ENCODE measurements around the gene FEN1. TPM values are rescaled to one million over a fixed set of nuclear protein-coding genes. Genes with fewer than 3 reads are reported as not detected.

FEN1 gene
- total RNA-seq, 1 donor from 2014 or later, result 23.9 TPM

DNA sequence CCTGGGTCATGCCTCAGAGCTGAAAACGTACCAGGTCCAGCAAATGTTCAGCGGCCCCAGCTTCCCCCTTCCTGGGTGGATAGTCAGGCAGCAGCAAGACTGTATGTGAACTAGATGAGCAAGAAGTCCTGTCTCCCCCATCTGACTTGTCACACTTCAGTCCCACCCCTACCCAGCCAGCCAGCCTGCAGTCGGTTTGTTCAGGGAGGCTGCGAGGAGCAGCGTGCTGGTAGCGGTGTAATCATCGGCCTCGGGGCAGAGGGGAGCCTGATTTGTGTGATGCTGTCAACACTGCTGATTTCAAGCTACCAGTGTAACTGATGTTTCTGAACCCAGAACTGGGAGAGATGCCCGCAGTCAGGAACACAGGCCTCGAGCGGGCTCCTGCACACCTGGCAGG, 9.9 kb upstream of the FEN1 start:
- Mint-ChIP-seq H3K27ac (no peak overlapping the region), H3K4me3 (no peak overlapping the region), H3K27me3 (no peaks in the 10 kb centered on the region), H3K4me1 (peaks cover 19% of the 10 kb centered on the region), H3K9me3 (no peaks in the 10 kb centered on the region), H3K36me3 (ENCODE audit: low read depth) (peaks cover 36% of the 10 kb centered on the region)
- CTCF ChIA-PET, result interaction anchor here (1.5 kb wide), 1 partner anchor 14 kb away, joined by 4 read pairs; no protein-coding TSS in a partner anchor
- ATAC-seq (ENCODE audit: low read depth), result no peak
- TF ChIP-seq, protein P1, sequence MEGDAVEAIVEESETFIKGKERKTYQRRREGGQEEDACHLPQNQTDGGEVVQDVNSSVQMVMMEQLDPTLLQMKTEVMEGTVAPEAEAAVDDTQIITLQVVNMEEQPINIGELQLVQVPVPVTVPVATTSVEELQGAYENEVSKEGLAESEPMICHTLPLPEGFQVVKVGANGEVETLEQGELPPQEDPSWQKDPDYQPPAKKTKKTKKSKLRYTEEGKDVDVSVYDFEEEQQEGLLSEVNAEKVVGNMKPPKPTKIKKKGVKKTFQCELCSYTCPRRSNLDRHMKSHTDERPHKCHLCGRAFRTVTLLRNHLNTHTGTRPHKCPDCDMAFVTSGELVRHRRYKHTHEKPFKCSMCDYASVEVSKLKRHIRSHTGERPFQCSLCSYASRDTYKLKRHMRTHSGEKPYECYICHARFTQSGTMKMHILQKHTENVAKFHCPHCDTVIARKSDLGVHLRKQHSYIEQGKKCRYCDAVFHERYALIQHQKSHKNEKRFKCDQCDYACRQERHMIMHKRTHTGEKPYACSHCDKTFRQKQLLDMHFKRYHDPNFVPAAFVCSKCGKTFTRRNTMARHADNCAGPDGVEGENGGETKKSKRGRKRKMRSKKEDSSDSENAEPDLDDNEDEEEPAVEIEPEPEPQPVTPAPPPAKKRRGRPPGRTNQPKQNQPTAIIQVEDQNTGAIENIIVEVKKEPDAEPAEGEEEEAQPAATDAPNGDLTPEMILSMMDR (IDR thresholded peaks at IDR 0.05), result no peak
- DNase-seq, result no peak
- POLR2A ChIA-PET, result no interaction called here
- intact Hi-C loops (cut with micrococcal nuclease), result no loop called here

DNA sequence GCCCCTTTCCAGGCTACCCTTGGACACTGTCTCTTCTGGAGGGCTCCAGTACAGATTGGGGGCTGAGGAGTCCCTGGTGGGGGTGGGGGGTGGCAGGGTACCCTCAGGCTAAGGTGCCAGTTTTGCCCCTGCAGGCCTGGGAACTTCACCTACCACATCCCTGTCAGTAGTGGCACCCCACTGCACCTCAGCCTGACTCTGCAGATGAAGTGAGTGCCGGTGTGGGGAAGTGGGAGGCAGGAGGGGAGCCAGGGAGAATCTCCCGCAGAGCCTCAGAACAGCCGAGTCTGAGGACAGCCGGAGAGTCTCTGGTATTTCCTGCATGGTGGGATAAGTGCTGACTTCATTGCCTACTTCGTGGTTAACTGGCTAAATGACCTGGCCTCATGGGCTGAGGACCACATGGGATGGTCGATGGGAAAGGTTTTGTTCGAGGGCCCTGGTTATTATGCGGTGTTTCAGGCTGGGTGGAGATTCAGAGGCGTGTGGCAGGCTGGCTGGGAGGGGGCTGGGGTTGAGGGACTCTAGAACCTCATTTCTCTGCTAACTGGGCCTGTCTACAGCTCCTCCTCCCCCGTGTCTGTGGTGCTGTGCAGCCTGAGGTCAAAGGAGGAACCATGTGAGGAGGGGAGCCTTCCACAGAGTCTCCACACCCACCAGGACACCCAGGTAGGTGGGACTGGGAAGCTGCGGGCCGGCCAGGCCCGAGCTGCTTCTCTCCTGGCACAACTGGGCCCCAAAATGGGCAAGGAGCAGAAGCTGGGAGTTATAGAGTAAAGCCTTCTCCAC, 8.8 kb upstream of the FEN1 start:
- peaks cover 15% of the 10 kb centered on the region for H3K4me1 Mint-ChIP-seq
- H3K4me3 Mint-ChIP-seq, result no peak overlapping the region
- no peak overlapping the region for H3K27ac Mint-ChIP-seq
- CTCF ChIA-PET, result no interaction called here
- TF ChIP-seq, protein P1 (IDR thresholded peaks at IDR 0.05), result no peak
- POLR2A ChIA-PET, result no interaction called here
- intact Hi-C loops (cut with micrococcal nuclease), result no loop called here
- DNase-seq, result no peak
- H3K36me3 Mint-ChIP-seq (ENCODE audit: low read depth), result peaks cover 44% of the 10 kb centered on the region
- no peaks in the 10 kb centered on the region for H3K27me3 Mint-ChIP-seq
- H3K9me3 Mint-ChIP-seq, result no peaks in the 10 kb centered on the region
- ATAC-seq (ENCODE audit: low read depth), result no peak

DNA sequence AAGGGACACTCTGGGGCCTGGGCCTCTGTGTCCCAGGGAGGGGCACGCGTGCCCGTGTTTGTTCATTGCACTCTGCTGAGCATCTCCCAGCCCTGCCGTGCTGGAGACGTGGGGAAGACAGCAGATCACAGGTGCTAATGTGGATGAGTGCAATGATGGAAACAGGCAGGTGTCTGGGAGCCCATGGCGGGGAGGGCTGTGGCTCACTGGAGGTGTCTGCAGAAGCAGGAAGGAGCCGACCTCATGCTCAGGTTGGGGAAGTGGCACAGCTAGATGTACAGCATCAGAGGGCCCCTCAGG, 8.3 kb upstream of the FEN1 start:
- CTCF ChIA-PET, result no interaction called here

DNA sequence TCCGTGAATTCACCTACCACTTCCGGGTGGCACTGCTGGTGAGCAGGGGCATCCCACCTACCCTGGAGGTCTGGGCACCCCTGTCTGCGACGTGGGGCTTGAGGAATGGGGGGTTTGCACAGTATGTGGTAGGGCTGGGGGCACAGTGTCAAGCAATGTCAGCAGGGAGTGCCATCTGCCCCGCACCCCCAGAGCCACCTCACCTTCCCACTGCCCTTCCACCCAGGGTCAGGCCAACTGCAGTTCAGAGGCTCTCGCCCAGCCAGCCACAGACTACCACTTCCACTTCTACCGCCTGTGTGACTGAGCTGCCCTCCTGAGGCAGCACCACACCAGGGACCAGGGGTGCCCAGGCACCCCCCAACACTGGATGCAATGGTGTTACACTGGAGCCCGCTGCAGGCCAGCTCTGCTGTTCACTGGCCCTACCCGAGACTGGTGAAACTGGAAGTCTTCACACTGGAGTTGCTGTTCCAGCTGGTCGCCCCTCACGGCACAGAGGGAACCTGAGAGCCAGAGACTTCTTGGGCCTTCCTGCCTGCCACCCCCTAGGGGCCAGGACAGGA, 6.8 kb upstream of the FEN1 start:
- no peak for DNase-seq
- POLR2A ChIA-PET, result no interaction called here
- no peaks in the 10 kb centered on the region for H3K27me3 Mint-ChIP-seq
- CTCF ChIA-PET, result interaction anchor here (0.6 kb wide), 1 partner anchor 30 kb away, joined by 4 read pairs; no protein-coding TSS in a partner anchor
- no peak overlapping the region for H3K4me3 Mint-ChIP-seq
- no peak overlapping the region for H3K27ac Mint-ChIP-seq
- intact Hi-C loops (cut with micrococcal nuclease), result no loop called here
- H3K9me3 Mint-ChIP-seq, result no peaks in the 10 kb centered on the region
- peak; percentile 49 for ATAC-seq (ENCODE audit: low read depth)
- peaks cover 59% of the 10 kb centered on the region for H3K36me3 Mint-ChIP-seq (ENCODE audit: low read depth)
- TF ChIP-seq, protein P1 (IDR thresholded peaks at IDR 0.05), result no peak
- H3K4me1 Mint-ChIP-seq, result peaks cover 15% of the 10 kb centered on the region

More for the DNA sequence above, 8.3 kb upstream of the FEN1 start:
- Mint-ChIP-seq H3K36me3 (ENCODE audit: low read depth) (peaks cover 48% of the 10 kb centered on the region), H3K4me1 (peaks cover 15% of the 10 kb centered on the region), H3K27ac (no peak overlapping the region), H3K9me3 (no peaks in the 10 kb centered on the region), H3K4me3 (no peak overlapping the region), H3K27me3 (no peaks in the 10 kb centered on the region)
- ATAC-seq (ENCODE audit: low read depth) (no peak), DNase-seq (no peak)
- TF ChIP-seq, protein P1 (IDR thresholded peaks at IDR 0.05), result no peak
- POLR2A ChIA-PET, result no interaction called here
- intact Hi-C loops (cut with micrococcal nuclease), result no loop called here

DNA sequence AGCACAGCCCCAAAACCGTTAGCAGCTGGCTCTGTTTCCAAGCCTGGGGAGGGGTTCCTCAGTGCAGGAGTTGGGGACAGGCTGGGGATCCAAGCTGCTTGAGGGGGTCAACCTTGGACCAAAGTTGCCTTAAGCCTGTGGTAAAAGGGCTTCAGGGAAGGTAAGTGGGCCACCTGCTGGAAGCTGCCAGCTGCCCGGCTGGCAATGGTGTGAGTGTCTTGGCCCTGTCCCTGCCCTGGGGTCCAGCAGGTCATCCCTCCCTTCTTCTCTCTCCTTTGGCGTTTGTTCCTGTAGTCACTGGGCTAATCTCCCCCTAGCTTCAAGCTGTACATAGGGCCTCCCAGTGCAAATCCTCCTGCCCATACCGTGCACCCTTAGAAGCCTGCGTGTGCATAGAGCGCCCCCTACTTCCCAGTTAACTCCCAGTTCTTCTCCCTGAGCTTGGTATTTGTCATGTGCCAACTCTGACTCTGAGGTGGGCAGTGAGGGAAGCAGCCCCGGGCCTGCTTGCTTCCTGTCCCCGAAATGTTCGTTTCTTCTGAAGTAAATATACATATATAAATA, 4.7 kb upstream of the FEN1 start:
- peaks cover 69% of the 10 kb centered on the region for H3K36me3 Mint-ChIP-seq (ENCODE audit: low read depth)
- CTCF ChIA-PET, result interaction anchor here (0.9 to 2.8 kb wide), 4 partner anchors 9 to 321 kb away, joined by 3 to 17 read pairs (median 4); no protein-coding TSS in a partner anchor
- intact Hi-C loops (cut with micrococcal nuclease), result no loop called here
- H3K27ac Mint-ChIP-seq, result no peak overlapping the region
- no peak overlapping the region for H3K4me3 Mint-ChIP-seq
- no peaks in the 10 kb centered on the region for H3K27me3 Mint-ChIP-seq
- peaks cover 25% of the 10 kb centered on the region for H3K4me1 Mint-ChIP-seq
- POLR2A ChIA-PET, result interaction anchor here (0.6 to 1.0 kb wide), 2 partner anchors 177 to 324 kb away, joined by 3 read pairs; no protein-coding TSS in a partner anchor
- DNase-seq, result no peak
- no peak for ATAC-seq (ENCODE audit: low read depth)
- TF ChIP-seq, protein P1 (IDR thresholded peaks at IDR 0.05), result no peak
- no peaks in the 10 kb centered on the region for H3K9me3 Mint-ChIP-seq
